Esophagus squamous epithelium (tissue), 4 donors: Measurements from ENCODE around the gene MACO1.

Experiments used
- CTCF ChIP-seq, 6 experiments: fragments of 450-650 bp in 4 of 6; fragments of 200-600 bp in 2 of 6; sonication (generic) in 2 of 6; IDR thresholded peaks; one replicate each; pipeline ENCODE4 v1.5.1; 2016 to 2019; ENCODE audit warnings: antibody characterized with exemption in 6 of 6, mild to moderate bottlenecking in 4 of 6, moderate library complexity in 4 of 6
- POLR2A ChIP-seq, 4 donors: fragments of 450-650 bp; IDR thresholded peaks; one replicate each; pipeline ENCODE4 v1.6.1; 2017; ENCODE audit warnings: antibody characterized with exemption in 4 of 4, mild to moderate bottlenecking in 4 of 4, moderate library complexity in 3 of 4

- TF ChIP-seq CTCF (IDR thresholded peaks at IDR 0.05), result no peak
- no peak for TF ChIP-seq POLR2A (IDR thresholded peaks at IDR 0.05)
These were observed 86.0 kb downstream of the MACO1 start for GRCh38 chr1:25516686-25517085.
